22Rv1 (cell line): Measurements from ENCODE around the gene CDKL1.

Experiments
- H3K27ac ChIP-seq: fragments of 450-650 bp; 2 replicates; pipeline ENCODE4 v1.5.1; 2017
- ZFX ChIP-seq: fragments of 450-650 bp; IDR thresholded peaks from 2 replicates; pipeline ENCODE4 v1.6.1; 2017; ENCODE audit warnings: antibody characterized with exemption, borderline replicate concordance
- TF ChIP-seq, protein P1 (sequence below): fragments of 450-650 bp; IDR thresholded peaks from 2 replicates; pipeline ENCODE4 v1.5.1; 2017; ENCODE audit warnings: mild to moderate bottlenecking

Gene CDKL1

DNA sequence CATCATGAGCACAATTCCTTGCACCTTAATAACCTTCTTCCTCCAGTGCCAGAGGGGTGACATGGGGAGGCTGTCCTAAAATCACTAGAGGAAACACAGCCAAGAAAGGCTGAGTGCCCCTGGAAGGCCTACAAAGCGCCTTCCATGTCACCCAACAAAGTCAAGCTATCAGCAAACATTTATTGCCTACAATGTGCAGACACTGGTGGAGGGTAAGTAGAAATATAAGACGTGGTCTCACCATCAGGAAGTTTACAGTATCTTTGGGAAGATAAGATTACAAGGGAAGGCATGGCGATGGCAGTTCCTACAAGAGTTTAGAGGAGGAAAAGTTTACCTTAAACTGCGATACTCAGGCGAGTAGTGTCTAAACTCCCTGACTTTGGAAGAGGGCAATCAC, 56.6 kb downstream of the CDKL1 start:
- TF ChIP-seq, protein P1, sequence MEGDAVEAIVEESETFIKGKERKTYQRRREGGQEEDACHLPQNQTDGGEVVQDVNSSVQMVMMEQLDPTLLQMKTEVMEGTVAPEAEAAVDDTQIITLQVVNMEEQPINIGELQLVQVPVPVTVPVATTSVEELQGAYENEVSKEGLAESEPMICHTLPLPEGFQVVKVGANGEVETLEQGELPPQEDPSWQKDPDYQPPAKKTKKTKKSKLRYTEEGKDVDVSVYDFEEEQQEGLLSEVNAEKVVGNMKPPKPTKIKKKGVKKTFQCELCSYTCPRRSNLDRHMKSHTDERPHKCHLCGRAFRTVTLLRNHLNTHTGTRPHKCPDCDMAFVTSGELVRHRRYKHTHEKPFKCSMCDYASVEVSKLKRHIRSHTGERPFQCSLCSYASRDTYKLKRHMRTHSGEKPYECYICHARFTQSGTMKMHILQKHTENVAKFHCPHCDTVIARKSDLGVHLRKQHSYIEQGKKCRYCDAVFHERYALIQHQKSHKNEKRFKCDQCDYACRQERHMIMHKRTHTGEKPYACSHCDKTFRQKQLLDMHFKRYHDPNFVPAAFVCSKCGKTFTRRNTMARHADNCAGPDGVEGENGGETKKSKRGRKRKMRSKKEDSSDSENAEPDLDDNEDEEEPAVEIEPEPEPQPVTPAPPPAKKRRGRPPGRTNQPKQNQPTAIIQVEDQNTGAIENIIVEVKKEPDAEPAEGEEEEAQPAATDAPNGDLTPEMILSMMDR, result no peak
- no peak for TF ChIP-seq ZFX
- no peak overlapping the region for H3K27ac ChIP-seq

DNA sequence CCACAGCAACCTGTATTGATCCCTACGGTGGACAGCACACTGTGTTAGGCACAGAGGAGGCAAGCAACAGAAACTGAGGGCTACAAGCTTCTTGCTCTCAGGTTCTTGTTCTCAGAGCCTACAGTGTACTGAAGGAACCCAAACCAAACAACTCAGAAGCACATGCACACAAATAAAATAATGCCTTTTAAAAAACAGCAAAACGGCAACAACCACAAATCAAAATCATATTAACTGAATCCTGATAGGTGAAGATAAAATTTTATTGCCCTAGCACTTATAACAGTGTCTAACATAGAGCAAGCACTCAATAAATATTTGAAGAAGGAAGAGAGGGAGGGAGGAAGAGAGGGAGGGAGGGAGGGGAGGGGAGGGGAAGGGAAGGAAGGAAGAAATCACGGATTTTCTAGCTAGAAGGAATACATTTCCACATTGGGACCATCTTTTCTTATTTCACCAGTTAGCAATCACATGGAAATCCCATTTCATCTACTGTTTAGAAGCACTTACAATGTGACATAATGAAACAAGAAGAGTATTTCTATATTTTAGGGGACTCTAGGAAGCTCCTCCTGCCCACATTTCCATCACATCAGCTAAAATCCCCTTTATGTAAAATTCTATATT, 57.4 kb downstream of the CDKL1 start:
- no peak for TF ChIP-seq ZFX
- TF ChIP-seq, protein P1, result no peak
- H3K27ac ChIP-seq, result no peak overlapping the region

DNA sequence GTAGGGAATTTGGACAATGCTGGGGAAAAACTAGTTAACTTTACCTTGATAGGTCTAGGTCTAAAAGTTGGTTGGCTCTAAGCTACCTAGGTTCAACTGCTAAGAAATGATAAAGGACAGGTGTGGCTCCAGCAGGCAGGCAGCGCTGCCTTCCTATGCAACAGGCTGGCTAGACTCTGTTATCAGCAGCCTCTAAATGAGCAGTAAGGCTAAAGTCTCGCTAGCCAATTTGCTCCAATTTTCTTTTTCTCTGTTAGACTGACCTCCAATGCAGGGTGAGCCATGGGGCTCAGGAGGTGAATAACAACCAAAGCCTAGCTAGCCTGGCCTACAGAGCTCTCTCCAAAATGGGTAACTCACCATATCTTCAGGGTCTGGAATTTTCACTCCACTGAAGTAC, 58.1 kb downstream of the CDKL1 start:
- no peak overlapping the region for H3K27ac ChIP-seq
- no peak for TF ChIP-seq ZFX
- TF ChIP-seq, protein P1, result no peak

DNA sequence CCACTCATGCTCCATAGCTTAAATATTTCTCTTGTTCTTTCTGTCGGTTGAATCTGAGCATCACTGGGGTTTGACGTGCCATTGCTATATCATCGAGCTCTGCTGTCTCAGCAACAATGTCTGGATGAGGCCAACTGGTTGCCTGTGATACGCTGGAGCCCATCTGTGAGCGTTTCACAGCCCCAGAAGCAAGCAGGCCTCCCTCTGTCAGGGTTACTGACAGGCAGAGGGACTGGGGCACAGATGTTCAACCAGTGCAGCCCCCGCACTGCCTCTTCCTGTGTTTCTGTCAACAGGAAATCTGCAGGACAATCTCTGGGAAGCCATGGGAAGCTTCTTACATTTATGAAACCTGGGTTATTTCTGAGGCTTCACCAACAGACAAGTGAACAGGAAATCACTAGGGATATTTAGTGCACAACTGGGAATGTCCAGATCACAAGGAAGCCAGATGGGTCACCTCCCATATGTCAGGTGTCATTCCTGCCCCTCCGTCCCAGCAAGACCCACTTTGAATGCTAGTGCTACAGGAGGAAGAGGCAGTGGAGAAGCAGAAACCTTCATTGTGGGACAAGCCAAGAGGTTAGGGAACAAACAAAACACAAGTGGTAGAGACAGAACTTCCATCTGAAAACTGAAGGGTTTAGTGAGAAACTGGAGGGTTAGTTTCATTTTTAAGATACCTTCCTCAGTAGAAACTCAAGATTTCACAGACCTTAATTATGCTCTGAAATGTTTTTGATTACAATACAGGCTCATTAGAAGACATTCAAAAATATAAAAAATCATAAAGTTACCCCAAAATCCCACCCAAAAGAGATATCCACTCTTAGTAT, 60.5 kb downstream of the CDKL1 start:
- no peak for TF ChIP-seq ZFX
- TF ChIP-seq, protein P1, result no peak
- no peak overlapping the region for H3K27ac ChIP-seq

DNA sequence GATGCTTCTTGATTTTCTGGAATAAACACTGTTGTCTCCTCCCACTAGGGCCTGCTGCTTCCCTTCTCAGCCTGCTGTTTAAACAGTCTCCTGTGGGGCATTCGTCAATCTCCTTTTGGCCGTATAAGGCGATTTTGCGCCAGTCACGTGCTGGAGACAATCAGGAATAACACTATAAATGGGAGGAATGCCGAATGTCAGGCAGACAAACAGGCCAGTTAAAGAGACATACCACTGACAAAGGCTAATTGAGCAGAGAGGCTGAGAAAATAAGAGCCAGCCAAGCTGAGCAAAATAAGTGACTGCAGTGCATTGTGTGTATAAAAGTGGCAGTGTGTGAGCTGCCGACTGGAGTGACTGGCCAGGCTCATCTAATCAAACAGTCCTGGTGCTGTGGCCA, 61.3 kb downstream of the CDKL1 start:
- H3K27ac ChIP-seq, result no peak overlapping the region
- TF ChIP-seq, protein P1, result no peak
- no peak for TF ChIP-seq ZFX

DNA sequence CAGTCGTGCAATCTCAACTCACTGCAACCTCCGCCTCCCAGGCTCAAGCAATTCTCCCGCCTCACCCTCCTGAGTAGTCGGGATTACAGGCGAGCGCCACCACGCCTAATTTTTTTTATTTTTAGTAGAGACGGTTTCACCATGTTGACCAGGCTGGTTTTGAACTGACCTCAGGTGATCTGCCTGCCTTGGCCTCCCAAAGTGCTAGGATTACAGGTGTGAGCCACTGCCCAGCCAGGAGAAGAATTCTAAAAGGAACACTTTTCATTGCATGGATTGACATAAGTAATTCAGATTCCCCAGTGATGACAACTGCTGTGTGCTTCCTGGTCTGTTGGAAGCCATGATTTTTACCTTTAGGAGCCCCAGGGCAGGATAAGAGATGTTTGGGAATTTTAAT, 62.5 kb downstream of the CDKL1 start:
- H3K27ac ChIP-seq, result no peak overlapping the region
- TF ChIP-seq ZFX, result no peak
- TF ChIP-seq, protein P1, result no peak

DNA sequence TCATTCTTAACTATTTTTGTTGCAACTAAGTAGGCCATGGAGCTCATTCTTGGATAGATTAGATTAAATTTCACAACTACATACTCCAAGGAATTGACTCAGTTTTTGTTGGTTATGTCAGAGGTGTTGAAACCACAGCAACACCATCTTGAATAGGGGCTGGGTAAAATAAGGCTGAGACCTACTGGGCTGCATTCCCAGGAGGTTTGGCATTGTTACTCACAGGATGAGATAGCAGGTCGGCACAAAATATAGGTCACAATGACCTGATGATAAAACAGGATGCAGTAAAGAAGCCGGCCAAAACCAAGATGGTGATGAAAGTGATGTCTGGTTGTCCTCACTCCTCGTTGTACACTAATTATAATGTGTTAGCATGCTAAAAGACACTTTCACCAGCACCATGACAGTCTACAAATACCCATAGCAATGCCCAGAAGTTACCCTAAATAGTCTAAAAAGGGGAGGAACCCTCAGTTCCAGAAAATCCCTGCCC, 63.6 kb downstream of the CDKL1 start:
- TF ChIP-seq, protein P1, result no peak
- TF ChIP-seq ZFX, result no peak
- no peak overlapping the region for H3K27ac ChIP-seq
